ENCODE data around the gene CNNM1.

DNA sequence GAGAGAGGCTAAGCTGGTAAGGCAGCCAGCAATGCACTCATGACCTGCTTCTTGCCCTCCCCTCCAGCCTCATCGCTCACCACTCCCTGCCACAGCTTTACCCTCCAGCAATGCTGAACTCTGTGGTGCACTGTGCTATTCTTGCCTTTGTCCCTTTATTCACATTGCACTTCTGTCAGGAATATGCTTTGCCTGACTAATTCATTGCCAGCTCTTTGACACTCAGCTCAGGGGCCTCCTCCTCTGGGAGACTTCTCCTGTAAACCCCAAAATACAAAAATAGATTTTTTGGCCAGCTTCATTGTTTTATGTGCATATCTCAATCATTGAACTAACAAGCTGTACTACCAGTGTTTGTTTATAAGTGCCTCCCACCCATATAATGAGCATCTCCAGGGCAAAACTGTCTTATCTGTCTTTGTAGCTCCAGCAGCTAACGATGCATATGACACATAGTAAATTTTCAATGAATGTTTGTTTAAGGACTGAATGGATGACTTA is 8.2 kb downstream of the CNNM1 start:
- no peak for TF ChIP-seq POLR2A (IDR thresholded peaks at IDR 0.05; ENCODE audit: borderline replicate concordance, extremely low read depth, insufficient read depth, insufficient read length)
- TF ChIP-seq CEBPB (IDR thresholded peaks at IDR 0.05; ENCODE audit: low read depth): no peak
- no peak for TF ChIP-seq EGR1 (IDR thresholded peaks at IDR 0.05; ENCODE audit: low read depth)
- TF ChIP-seq, protein P1, sequence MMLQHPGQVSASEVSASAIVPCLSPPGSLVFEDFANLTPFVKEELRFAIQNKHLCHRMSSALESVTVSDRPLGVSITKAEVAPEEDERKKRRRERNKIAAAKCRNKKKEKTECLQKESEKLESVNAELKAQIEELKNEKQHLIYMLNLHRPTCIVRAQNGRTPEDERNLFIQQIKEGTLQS (IDR thresholded peaks at IDR 0.05): no peak
- TF ChIP-seq, protein P2, sequence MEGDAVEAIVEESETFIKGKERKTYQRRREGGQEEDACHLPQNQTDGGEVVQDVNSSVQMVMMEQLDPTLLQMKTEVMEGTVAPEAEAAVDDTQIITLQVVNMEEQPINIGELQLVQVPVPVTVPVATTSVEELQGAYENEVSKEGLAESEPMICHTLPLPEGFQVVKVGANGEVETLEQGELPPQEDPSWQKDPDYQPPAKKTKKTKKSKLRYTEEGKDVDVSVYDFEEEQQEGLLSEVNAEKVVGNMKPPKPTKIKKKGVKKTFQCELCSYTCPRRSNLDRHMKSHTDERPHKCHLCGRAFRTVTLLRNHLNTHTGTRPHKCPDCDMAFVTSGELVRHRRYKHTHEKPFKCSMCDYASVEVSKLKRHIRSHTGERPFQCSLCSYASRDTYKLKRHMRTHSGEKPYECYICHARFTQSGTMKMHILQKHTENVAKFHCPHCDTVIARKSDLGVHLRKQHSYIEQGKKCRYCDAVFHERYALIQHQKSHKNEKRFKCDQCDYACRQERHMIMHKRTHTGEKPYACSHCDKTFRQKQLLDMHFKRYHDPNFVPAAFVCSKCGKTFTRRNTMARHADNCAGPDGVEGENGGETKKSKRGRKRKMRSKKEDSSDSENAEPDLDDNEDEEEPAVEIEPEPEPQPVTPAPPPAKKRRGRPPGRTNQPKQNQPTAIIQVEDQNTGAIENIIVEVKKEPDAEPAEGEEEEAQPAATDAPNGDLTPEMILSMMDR (IDR thresholded peaks at IDR 0.05 in 2 of 3, conservative IDR thresholded peaks at IDR 0.05 in 1 of 3; ENCODE audit: borderline replicate concordance in 1 of 3, insufficient read depth in 1 of 3, low read depth in 2 of 3, low read length in 2 of 3): no peak
- TF ChIP-seq EZH2 (IDR thresholded peaks at IDR 0.05): no peak
- TF ChIP-seq, protein P3, sequence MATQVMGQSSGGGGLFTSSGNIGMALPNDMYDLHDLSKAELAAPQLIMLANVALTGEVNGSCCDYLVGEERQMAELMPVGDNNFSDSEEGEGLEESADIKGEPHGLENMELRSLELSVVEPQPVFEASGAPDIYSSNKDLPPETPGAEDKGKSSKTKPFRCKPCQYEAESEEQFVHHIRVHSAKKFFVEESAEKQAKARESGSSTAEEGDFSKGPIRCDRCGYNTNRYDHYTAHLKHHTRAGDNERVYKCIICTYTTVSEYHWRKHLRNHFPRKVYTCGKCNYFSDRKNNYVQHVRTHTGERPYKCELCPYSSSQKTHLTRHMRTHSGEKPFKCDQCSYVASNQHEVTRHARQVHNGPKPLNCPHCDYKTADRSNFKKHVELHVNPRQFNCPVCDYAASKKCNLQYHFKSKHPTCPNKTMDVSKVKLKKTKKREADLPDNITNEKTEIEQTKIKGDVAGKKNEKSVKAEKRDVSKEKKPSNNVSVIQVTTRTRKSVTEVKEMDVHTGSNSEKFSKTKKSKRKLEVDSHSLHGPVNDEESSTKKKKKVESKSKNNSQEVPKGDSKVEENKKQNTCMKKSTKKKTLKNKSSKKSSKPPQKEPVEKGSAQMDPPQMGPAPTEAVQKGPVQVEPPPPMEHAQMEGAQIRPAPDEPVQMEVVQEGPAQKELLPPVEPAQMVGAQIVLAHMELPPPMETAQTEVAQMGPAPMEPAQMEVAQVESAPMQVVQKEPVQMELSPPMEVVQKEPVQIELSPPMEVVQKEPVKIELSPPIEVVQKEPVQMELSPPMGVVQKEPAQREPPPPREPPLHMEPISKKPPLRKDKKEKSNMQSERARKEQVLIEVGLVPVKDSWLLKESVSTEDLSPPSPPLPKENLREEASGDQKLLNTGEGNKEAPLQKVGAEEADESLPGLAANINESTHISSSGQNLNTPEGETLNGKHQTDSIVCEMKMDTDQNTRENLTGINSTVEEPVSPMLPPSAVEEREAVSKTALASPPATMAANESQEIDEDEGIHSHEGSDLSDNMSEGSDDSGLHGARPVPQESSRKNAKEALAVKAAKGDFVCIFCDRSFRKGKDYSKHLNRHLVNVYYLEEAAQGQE (IDR thresholded peaks at IDR 0.05; ENCODE audit: low read depth): no peak
- no peak for TF ChIP-seq POLR2AphosphoS5 (IDR thresholded peaks at IDR 0.05; ENCODE audit: low read depth, low read length)
- TF ChIP-seq, protein P4, sequence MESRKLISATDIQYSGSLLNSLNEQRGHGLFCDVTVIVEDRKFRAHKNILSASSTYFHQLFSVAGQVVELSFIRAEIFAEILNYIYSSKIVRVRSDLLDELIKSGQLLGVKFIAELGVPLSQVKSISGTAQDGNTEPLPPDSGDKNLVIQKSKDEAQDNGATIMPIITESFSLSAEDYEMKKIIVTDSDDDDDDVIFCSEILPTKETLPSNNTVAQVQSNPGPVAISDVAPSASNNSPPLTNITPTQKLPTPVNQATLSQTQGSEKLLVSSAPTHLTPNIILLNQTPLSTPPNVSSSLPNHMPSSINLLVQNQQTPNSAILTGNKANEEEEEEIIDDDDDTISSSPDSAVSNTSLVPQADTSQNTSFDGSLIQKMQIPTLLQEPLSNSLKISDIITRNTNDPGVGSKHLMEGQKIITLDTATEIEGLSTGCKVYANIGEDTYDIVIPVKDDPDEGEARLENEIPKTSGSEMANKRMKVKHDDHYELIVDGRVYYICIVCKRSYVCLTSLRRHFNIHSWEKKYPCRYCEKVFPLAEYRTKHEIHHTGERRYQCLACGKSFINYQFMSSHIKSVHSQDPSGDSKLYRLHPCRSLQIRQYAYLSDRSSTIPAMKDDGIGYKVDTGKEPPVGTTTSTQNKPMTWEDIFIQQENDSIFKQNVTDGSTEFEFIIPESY (IDR thresholded peaks at IDR 0.05; ENCODE audit: extremely low read depth, insufficient replicate concordance, low read length): no peak
- TF ChIP-seq ZNF274 (IDR thresholded peaks at IDR 0.05; ENCODE audit: low read depth, low read length): no peak
- no peak for TF ChIP-seq ELF1 (IDR thresholded peaks at IDR 0.05; ENCODE audit: borderline replicate concordance, low read depth)
- TF ChIP-seq YY1 (IDR thresholded peaks at IDR 0.05; ENCODE audit: extremely low read depth, insufficient replicate concordance, low read depth, low read length): no peak
- TF ChIP-seq ZFX (IDR thresholded peaks at IDR 0.05): no peak
